HEK293T (cell line): ENCODE results near the gene HIC1.

Experiments used
- CTBP1 ChIP-seq: fragments of 450-650 bp; IDR thresholded peaks from 2 replicates; pipeline ENCODE4 v1.6.1; 2016; ENCODE audit warnings: borderline replicate concordance
- PKNOX1 ChIP-seq: fragments of 450-650 bp; IDR thresholded peaks from 2 replicates; pipeline ENCODE4 v1.6.1; 2016

GRCh38 chr17:2051061-2051932 lies 3.6 kb upstream of the HIC1 start:
- TF ChIP-seq PKNOX1 (no peak), CTBP1 (no peak)
